ENCODE data around the gene C5. TPM values are rescaled to one million over a fixed set of nuclear protein-coding genes. Genes with fewer than 3 reads are reported as not detected.

Gene C5
- total RNA-seq, 1 donor from 2014 or later = 0.29 TPM

- DNase-seq (ENCODE audit: extremely low read depth, low read depth, low spot score) = no peak
Measured at GRCh38 chr9:120928015-120928482, 122.0 kb downstream of the C5 start.

GRCh38 chr9:120927269-120928014 is 122.6 kb downstream of the C5 start:
- no peak for DNase-seq (ENCODE audit: extremely low read depth, low read depth, low spot score)

GRCh38 chr9:120926397-120926928 is 123.6 kb downstream of the C5 start, which contains the start of gene TRAF1:
Gene TRAF1 (minus strand): TSS chr9:120926796. CDS start chr9:120926075, 721 bp downstream.
- no peak for DNase-seq (ENCODE audit: extremely low read depth, low read depth, low spot score)

GRCh38 chr9:120925535-120926396 is 124.3 kb downstream of the C5 start:
- no peak for DNase-seq (ENCODE audit: extremely low read depth, low read depth, low spot score)

DNA sequence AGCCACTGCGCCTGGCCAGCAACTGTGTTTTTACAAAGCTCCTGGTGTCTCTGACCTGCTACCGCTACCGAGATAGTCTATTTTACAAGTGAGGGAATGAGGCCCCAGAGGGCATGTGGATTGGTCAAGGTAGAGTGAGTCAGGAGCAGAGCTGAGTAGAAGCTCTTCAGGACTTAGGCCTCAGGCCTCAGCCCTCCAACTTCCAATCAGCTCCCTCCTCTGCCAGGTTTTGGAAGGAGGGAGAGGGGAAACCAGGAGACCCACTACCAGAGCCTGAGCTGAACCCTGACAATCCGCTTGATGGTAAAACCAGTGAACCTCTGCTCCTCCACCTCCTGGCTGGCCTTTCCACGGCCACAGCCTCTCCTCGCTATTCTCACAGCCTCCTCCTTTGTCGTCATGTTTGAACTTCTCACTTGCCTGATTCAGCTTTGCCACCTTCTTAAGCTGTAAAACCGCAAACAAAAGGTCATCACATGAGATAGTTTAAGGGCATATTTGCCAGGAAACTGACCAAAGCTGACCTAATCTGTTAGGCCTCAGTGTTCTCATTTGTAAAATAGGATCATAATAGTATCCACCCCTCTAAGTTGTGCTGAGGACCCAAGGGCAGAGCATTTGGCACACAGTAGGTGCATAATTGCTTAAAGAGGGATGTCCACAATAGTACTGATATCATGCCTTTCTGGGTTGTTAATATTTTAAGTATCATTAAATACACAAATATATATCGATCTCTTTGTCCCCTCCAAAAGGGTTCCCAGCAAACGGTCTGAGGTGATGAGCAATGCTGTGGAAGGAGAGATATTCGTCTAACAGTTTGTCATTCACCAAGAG is 125.2 kb downstream of the C5 start:
- no peak for DNase-seq (ENCODE audit: extremely low read depth, low read depth, low spot score)

DNA sequence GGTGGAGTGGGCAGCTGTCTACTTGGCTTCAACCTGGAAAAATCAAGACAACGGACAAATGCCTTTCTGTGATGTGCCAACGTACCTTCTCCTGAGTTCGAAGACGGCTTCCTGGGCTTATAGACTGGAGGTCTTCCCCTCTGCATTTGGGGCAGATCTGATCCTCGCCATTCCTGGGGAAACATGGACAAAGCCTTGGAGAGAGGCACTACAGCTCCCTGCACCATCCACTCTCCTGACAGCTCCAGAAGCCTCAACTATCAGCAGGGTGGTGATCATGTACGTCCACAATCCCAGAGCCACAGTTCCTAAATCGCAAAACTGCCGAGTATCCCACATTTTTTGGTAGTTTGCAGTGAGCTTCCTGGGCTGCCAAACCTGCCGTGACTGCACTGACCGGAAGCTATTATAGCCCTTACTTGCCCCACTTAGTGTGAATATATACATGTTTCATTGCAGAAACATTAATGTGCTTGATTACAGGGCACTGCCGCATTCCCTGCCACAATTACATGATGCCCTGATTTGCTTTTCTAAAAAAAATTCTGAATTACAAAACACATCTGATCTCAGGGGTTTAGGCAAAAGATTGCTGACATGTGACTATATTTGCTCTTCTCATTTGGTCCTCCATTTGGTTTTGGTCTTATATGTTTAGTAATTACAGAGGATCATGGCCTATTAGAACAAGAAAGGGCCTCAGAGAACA is 126.3 kb downstream of the C5 start:
- no peak for DNase-seq (ENCODE audit: extremely low read depth, low read depth, low spot score)

- no peak for DNase-seq (ENCODE audit: extremely low read depth, low read depth, low spot score)
Measured at GRCh38 chr9:120922404-120923195, 127.5 kb downstream of the C5 start.

- no peak for DNase-seq (ENCODE audit: extremely low read depth, low read depth, low spot score)
Measured at GRCh38 chr9:120921661-120922181, 128.4 kb downstream of the C5 start.

DNA sequence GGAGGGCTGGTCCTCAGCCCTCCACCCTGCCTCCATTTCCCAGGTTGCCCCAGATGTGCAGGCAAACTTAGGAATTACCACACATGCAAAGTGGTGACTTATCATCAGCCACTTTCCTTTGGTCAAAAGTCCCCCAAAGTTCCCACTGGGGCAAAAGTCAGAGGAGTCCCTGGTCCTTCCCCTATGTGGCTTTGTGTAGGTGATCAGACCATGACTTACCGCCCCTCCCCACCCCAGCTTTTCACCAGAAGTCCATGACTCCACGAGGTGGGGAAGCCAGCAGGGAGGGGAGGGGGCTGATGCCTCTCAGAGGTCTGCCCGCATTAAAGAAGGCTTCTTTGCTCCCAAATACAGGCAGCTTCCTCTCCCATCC is 129.3 kb downstream of the C5 start:
- no peak for DNase-seq (ENCODE audit: extremely low read depth, low read depth, low spot score)

DNA sequence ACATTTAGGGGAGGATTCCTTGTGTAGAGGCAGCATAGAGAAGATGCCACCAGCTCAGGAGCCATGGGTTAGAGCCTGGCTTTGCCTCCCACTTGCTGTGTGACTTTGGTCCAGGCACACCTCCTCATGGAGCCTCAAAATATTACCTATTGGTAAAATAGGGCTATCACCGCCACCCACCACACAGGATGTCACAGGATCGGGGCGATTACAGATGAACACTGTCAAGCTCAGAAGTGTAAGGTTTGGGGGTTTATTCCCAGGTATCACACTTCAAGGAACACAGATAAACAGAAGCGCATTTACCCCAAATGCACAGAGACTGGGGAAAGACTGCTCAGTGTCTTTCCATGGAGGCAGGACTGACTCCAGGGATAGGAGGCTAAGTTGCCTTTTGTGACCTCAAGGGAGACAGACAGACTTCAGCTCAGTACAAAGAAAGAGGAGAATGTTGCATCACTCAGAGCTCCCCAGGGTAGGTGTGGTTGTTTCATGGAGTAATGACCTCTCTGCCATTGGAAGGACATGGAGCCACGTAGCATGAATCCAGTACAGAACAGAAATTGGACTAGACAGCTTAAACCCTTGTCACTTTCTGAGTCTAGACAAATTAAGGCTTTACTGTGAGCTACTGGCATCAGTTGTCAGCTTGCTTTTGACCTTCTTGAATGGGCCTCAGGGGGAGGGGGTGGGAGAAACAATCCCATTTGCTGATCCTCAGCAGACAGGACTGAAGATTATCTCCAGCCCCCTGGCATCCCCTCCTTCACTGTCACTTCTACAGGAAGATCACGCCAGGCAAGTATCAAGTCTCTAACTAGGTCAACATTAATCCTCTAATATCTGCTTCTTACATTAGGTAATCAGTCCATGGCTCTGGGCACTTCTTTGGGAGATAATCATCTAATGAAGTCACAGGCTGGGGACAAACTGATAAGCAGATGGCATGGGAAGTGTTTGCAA is 130.0 kb downstream of the C5 start:
- DNase-seq (ENCODE audit: extremely low read depth, low read depth, low spot score) = no peak

- DNase-seq (ENCODE audit: extremely low read depth, low read depth, low spot score) = no peak
Measured at GRCh38 chr9:120918931-120919842, 130.9 kb downstream of the C5 start.

DNA sequence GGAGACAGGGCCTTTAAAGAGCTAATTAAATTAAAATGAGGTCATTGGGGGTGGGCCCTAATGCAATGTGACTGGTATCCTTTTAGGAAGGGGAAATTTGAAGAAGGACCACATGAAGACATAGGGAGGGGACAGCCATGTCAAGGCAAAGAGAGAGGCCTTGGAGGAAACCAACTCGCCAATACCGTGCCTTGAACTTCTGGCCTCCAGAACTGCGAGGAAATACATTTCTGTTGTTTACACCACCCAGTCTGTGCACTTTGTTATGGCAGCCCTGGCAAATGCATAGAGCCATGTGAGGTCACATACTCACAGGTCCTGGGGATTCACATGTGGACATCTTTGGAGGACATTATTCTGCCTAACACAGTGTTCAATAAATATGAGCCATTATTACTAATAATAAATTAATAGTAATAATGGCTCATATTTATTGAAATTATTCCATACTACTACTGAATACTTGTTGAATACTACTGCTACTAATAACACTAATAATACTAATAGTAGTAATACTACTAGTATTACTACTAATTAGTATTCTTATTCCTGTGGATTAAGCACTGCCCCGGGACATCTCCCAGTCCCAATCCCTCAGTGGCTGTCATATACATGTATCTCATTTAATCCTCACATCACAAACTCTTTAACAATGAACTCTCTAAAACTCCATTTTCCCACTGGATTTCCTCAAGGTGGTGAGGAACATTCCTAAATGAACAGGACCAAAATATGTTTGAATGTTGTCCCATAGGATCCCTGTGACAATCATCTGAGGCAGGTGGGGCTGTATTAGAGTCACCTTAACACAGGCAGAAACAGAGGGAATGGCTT is 131.9 kb downstream of the C5 start:
- DNase-seq (ENCODE audit: extremely low read depth, low read depth, low spot score) = no peak

- DNase-seq (ENCODE audit: extremely low read depth, low read depth, low spot score) = no peak
Measured at GRCh38 chr9:120916991-120917880, 132.8 kb downstream of the C5 start.

DNA sequence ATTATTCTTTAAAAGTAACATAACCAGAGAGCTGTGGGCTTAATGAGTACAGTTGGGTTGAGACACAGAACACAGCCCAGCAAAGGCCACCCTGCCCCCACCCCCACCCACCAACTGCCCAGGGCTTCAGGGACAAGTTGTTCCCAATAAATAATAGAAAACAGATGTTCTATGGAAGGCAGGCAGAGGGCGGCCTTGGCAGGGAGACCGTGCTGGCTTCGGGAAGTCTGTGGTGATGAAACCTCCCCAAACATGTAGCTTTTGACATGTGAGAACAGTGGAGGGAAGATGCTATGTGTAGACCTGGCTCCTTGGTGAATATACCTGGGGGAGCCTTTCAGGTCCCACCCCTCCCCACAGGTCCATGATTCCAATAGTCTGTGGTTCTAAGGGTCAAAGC is 133.5 kb downstream of the C5 start:
- no peak for DNase-seq (ENCODE audit: extremely low read depth, low read depth, low spot score)

All from glomerular endothelial cell (primary cell).